Suppressor macrophage treated with lipopolysaccharide for 1 hour (primary cell): ENCODE measurements around the gene STAP1.

Experiments
- DNase-seq, 3 donors: peaks; one replicate each; pipeline ENCODE4 v3.0.0-alpha.2; 2020 to 2022

The STAP1 gene

DNA sequence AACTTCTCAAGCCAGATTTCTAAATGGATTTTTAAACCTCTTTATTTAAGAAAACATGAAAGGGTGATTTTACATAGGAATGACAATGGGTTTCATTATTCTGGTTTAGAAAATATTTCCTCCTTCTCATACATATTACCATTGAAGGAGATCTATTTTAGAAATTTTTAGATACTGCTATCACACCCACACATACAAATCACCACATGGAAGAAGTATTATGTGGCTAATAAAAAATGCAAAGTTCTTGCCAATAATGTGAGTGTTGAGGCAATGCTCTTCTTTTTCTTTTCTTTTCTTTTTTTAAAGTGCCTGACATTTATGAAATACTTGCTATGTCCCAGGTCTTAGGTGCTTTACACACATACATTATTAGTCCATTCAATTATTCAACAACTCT lies 6.8 kb downstream of the STAP1 start:
- no peak for DNase-seq

DNA sequence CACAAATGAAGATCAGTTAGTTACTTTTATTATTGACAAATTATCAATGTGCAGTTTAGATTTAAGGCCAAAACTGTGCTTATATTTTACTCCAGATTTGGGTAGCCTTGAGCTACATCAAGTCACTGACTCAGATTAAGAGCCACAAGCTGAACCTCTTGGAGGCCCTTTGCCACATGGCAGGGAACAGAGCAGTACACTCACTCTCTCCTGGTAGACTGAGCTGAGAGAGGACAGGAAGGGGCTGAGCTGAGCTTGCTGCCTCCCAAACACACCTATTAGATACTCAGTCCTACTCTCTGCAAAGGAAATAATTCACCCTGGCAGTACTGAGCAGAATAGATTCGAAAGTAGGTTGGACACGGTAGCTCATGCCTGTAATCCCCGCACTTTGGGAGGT lies 7.8 kb downstream of the STAP1 start:
- no peak for DNase-seq

DNA sequence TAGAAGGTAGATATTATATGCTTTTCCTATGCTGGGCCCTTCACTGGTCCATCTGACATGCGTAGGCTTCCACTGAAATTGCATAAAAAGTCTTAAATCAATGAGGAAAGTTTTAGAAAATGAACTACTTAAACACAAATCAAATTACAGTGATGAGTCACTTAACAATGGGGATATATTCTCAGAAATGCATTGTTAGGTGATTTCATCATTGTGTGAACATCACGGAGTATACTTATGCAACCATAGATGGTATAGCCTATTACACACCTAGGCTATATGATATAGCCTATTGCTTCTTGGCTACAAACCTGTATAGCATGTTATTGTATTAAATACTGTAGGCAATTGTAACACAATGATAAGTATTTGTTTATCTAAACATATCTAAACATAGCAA lies 10.3 kb downstream of the STAP1 start:
- DNase-seq = no peak

DNA sequence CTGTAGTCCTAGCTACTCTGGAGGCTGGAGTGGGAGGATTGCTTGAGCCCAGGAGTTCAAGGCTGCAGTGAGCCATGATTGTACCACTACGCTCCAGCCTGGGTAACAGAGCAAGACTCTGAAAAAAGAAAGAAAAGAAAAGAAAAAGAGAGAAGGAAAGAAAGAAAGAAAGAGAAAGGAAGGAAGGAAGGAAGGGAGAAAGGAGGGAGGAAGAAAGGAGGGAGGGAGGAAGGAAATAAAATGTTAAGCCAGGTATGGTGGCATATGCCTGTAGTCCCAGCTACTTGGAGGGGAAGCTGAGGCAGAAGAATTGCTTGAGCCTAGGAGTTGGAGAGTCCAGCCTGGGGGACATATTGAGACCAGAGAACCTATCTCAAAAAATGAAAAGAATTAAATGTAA lies 12.0 kb downstream of the STAP1 start:
- DNase-seq = no peak

DNA sequence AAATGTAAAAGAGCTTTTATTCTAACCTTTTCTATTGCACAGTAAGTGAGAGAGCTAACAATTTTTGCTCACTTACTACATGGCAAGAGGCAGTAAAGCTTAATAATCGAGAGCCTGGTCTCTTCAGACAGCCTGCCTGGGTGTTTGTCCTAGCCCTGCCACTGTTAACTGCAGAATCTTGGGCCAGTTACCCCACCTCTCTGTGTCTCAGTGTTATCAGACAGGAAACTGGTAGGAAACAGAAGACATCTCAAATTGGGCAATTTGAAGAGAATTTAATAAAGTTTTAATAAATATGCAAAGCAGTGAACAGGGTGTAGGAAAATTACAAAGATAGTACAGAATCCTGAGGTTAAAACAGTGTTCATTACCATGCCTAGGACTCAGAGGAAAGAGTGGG lies 13.4 kb downstream of the STAP1 start:
- no peak for DNase-seq

DNA sequence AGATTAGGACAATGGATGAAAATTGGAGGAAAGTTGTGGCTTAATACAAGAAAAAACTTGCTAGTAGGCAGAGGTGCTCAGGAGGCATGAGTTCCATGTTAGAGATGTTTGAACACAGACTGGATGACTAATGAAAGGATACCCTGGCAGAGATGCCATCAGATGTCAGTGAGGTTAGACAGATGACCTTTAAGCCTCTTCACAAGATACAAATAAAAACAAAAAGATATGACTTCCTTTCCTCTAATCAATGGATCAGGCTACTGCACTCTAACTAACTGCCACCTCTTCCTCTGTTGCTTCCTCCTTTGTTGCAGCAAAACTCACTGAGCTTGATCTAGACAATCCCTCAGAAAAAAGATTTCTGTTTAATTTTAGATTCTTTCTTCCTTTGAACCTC lies 14.7 kb downstream of the STAP1 start:
- DNase-seq = no peak

DNA sequence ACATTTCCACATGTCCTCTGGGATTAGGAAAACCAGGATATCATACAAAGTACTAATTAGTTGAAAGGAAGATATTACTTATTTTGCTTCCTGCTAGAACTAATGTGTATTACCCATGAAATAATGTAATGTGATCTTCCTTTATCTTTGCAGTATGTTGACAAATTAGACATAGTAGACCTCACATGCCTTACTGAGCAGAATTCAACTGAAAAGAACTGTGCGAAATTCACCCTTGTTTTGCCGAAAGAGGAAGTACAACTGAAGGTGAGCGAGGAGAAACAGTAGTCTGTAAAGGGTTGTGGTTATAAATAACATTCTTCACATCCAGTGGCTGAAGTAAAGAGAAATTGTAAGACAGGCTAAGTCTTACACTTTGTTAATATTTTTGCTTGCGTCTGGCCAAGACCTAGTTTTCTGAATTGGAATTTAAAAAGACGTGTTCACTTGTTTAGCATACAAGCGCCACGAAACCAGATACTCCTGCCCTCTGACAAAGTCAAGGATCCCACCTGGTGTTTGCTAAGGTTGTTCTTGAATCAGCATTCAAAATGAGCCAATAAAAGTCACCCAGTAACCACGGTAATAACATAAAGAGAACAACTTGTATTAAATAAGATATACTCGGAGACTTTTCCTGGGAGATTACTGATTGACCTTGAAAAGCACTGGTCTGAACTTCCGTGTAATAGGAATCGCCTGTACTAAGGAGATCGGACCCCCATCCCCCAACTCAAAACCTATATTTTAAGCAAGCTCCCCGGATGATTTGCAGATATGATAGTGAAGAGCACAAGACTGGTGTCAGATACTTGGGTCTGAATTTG lies 16.9 kb downstream of the STAP1 start:
- peak in 1 of 3 donors; percentile 1 for DNase-seq

DNA sequence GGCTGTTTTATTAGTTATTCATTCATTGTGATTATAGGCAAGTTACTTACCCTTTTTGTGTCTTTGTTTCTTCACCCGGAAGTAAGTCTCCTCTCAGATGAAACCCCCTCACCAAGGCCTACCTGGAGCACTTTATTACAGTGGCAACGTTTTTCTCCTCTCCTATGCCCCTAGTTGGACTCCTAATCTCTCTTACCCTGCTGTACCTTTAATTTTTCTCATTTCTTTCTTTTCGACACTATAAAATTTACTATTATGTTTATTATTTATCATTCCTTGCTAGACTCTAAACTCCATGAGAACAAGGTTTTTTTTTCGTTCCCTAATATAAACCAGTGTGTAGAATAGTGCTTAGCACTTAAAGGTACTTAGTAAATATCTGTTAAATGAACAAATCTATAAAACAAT lies 17.5 kb downstream of the STAP1 start:
- no peak for DNase-seq

DNA sequence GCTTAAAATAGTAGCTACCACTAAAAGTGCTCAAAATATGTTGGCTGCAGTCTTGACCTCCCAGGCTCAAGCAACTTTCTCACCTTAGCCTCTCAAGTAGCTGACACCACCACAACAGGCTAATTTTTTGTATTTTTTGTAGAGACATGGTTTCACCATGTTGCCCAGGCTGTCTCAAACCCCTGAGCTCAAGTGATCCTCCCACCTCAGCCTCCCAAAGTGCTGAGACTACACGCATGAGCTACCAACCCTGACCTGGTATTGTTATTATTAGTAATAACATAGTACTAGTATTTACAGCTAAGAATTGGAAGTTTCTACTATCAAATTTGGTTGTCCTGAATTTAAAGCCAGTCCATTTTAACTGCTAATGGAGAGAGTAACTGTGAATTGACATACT lies 18.0 kb downstream of the STAP1 start:
- no peak for DNase-seq

DNA sequence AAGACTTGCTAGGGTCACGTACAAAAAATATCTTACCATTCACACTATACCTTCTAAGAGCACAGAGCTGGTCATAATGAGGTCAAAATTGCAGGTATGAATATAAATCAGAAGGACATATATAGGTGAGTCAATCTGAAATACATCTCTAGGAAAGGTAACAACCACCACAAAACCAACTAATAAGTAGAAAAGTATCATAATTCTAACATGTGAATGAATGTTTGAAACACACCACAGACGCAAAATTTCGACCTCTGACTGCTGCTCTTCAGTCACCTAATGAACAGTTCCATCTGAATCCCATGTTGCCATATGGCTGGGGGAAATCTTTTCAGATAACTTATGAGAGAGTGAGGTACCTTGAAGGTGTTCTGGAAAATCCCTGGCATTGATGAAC lies 22.1 kb downstream of the STAP1 start:
- no peak for DNase-seq

DNA sequence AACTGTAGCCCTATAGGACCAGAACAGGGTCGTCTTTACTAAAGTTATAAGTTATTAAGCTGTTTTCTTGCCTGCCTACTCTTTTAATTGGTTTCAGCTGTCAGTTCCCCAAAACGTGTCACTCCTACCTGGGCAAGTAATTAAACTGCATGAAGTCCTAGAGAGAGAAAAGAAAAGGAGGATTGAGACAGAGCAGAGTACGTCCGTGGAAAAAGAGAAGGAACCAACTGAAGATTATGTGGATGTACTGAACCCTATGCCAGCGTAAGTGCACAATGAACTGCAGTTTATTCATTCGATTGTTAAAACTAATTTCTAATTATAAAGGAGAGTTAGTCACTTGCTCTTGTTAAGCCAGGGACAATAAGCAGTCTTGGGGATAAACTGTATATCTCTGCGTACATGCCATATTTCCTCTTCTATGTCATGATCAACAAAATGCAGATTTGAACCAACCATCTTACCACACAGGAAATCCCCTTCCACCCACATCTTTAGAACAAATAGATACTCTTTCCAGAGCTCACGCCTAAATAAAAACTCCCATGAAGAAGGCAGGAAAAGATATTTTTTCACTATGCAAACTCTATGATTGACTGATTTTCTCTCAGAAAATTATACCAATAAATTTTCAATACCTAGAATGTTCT lies 22.8 kb downstream of the STAP1 start:
- DNase-seq = peak; percentile 58 to 76 (median 69)

DNA sequence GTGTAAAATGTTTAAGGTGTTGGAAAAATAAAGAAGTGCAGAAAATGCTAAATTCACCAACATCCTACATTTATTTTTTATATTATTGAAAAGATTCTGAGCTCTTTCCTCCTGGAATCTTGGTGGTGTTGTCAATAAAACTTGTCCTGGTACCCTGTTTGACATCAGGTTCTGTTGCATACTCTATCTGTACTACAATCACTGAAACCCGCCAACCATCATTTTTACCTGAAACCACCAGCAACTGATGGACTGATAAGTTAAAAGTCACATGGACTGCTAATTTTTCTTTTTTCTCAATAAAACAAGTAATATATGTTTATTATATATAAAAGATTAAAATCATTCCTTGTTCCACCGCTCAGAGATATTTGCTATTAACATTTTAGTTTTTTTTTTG lies 23.4 kb downstream of the STAP1 start:
- DNase-seq = no peak

DNA sequence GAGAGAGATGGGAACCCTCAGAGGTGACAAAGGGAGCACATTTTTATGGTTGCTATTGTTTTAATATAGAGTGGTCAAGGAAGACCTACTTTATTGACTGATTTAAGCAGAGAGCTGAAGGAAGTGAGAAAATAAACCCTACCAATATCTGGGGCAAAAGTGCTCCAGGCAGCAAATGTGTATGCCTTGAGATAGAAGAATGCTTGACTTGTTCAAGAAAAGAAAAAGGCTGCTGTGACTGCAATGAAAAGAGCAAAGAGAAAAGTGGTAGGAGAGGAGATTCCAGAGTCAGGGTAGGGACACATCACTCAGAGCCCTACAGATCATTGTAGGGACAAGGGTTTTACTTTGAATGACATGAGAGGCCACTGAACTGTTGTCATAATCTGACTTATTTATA lies 26.0 kb downstream of the STAP1 start:
- DNase-seq = no peak

DNA sequence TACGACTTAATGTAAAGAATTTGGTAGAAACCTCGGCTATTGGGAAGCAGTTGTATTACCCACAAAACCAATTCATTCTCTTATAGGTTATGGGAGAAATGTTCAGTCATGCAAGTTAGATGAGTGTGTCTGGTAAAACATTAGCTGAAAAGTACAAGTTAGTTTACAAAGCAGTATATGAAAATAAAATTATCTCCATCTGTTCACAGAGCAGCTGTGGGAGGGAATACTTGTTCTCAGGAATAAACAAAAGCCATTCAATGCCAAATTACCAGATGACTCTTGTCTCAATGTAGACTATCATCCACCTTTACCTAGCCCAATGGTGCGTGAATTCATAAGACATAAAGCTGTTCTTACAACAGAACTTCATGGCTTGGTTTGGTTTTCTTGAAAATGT lies 28.6 kb downstream of the STAP1 start:
- no peak for DNase-seq

DNA sequence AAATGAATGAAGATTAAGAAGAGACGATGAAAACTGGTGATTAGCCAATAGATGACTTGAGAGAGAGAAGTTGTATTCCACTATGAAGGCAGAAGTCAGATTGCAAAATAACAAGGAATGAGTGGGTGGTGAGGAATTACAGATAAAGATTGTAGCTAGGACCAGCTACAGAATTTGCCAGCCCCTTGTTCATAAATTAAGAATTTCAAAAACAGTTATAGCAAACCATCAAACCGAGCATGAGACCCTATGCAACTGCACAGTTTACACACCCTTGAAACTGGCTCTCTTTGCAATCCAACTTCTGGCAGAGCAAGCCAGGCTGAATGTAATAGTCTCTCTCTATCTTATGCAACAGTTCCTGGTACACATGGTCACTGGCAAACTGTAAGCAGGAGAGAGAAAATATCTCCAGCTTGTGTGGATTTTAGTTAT lies 35.2 kb downstream of the STAP1 start:
- DNase-seq = peak; percentile 33 to 70 (median 65)

DNA sequence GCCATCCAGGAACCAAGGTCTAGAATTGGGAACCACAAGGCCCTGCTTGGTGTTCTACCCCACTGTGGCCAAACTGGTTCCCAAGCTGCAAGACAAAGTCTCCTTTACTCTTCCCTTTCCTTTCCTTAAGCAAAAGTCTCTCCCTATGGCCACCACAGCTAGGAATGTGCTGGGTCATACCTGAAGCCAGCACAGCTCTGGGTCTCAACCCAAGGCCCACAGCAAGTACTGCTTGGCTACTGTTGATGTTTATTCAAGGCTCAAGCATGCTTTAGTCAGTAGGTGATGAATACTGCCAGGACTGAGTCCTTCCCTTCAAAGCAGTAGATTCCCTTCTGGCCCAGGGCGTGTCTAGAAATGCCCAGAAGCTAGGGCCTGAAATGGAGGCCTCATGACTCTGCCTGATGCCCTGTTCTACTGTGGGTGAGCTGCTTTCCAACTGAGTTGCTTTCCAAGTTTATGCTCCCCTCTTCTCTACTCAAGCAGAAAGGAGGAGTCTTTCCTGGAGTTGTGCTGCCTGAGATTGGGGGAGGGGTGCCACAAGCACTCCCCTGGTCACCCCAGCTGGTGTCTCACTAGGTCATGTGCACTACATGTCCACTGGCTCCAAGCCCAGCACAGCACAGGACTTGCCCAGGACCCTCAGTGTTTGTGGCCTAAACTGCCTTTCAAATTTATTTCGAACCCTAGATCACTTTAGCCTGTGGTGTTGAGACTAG lies 44.9 kb downstream of the STAP1 start:
- no peak for DNase-seq

DNA sequence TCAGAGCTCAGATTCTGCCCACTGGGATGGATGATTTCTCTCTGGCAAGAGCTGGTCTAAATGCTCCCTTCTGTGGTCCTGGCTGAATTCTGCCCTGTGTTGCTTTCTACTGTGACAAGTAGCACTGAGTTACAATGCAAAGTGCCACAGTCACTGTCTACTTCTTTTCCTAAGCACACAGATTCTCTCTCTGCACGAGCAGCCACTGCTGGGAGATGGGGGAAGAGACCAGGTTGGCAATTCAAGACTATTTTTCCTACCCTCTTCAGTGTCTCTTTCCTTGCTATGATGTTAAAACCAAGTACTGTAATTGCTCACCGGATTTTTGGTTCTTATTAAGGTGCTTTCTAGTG lies 45.5 kb downstream of the STAP1 start:
- DNase-seq = no peak

DNA sequence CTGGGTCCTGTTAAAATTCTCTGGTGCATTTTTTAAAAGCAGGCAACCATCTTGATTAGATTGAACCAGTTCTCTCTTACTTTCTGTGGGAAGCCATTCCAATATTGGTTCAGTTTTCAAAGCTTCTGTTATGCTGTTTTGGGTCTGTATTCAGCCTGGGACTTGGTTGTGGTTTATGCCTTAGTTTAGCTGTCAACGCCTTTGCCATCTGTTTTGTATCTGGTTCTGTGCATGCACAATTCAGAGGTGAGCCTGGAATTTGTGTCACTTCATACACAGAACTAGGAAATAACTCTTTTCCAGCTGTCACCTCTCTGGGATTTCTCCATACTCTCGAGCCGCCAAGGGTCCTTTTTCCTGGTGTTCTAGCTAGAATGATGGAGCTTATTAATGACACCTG lies 46.2 kb downstream of the STAP1 start:
- DNase-seq = no peak

DNA sequence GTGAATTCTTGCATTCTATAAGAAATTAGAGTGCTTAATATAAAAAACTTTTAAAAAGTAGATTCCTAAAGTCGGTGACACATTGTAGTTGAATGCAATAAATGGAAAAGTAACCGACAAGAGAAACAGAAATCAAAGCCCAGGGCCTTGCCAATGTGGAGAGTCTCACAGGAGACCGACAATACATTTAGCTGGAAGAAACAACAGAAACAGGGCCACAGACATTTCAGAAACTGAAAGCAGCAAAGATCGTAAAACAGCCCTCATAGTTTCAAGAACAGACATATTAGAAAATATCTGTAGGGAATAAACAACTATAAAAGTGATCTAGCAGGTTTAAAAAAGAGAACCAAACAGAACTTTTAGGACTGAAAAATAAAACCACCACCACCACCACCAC lies 49.5 kb downstream of the STAP1 start:
- no peak for DNase-seq

DNA sequence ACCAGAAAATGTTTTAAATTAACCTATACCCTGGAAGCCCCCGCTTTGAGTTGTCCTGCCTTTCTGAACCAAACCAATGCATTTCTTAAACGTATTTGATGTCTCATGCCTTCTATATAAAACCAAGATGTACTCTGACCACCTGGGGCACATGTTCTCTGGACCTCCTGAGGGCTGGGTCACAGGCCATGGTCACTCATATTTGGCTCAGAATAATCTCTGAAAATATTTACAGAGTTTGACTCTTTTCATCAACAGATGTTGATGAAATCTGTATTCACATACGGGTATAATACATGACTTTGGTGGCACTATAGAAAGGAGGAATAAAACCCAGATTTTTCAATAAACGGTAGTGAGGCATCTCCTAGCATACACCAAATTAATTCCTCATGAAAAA lies 55.7 kb downstream of the STAP1 start:
- no peak for DNase-seq

DNA sequence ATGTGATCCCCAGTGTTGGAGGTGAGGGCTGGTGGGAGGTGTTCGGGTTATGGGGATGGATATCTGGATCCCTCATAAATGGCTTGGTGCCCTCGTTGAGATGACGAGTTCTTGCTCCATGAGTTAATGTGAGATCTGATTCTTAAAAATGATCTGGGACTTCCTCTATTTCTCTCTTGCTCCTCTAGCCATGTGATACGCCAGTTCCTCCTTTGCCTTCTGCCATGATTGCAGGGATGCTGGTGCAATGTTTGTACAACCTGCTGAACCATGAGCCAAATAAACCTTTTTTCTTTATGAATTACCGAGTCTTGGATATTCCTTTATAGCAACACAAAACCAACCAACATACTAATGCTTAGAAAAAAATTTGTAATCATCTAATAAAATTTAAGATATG lies 56.6 kb downstream of the STAP1 start:
- DNase-seq = peak in 2 of 3 donors; percentile 5 to 6

DNA sequence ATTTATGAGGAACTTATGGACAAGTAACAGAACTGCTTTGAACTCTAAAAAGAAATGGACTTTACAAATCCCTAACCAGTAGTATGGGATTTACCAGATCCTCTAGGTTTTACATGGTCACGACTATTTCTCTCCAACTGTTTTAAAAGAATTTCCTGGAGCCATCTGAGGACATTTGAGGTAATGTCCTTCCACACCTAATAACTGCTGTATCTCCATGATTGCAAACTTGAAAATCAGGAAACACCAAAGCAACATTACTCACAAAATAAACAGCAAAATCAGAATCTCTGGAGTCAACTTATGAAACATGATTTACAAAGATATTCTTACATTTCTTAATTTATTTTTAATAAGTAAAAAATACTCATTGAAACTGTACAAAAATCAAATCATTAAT lies 58.0 kb downstream of the STAP1 start:
- DNase-seq = no peak

DNA sequence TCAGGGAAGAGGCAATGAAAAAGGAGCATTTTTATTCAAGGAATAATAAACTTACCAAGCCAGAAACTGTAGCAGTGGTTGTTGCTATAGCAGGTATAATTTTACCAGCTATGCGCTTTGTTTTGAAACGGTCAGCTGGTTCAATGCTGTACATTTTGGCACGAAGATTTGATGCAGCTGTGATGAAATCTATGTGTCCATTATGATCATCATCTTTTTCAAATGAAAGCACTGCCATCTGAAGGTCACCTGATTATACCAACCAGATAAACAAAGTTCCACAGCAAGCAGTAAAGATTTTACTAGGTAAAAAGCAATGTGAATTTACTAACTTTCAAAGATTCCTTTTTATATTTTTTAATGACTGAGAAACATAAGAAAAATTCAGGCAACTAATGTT lies 66.4 kb downstream of the STAP1 start:
- no peak for DNase-seq

DNA sequence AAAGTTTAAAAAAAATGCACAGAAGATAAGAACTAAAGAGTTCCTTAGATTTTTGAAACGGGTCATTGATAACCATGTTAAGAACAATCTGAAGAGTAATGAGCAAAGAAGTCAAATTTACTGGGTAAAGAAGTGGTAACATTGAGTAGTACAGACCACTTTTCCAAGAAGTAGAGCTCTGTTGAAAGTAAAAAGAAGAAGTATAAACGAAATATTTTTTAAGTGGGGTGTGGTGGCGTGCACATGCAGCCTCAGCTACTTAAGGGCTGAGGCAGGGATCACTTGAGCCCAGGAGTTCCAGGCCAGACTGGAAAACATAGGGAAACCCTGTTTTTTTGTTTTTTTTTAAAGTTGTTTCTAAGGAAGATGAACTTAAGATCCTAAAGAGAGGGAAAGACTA lies 74.0 kb downstream of the STAP1 start:
- DNase-seq = no peak
